Tibial nerve (tissue), 4 donors: ENCODE measurements around the gene ROMO1. TPM values are rescaled to one million over a fixed set of nuclear protein-coding genes. Genes with fewer than 3 reads are reported as not detected.
A peak's percentile ranks its signal among the peaks of the same experiment; 100 is the strongest.

Source experiments
- DNase-seq, 2 donors: peaks; one replicate each; pipeline ENCODE4 v3.0.0-alpha.2; 2019; ENCODE audit warnings: low spot score in 2 of 2
- H3K27ac ChIP-seq, 4 donors: fragments of 200-600 bp; sonication (generic) in 3 of 4; one replicate each; pipeline ENCODE4 v1.5.1; 2017 to 2019; ENCODE audit warnings: mild to moderate bottlenecking in 1 of 4
- H3K27me3 ChIP-seq, 2 donors: fragments of 200-600 bp; sonication (generic) in 1 of 2; one replicate each; pipeline versions ENCODE4 v1.5.1 to v1.6.0; 2017 to 2019
- H3K36me3 ChIP-seq, 3 donors: fragments of 200-600 bp; sonication (generic); one replicate each; pipeline ENCODE4 v1.5.1; 2018 to 2019
- H3K4me1 ChIP-seq, 4 donors: fragments of 200-600 bp; sonication (generic) in 3 of 4; one replicate each; pipeline ENCODE4 v1.5.1; 2017 to 2019
- H3K4me3 ChIP-seq, 4 donors: fragments of 200-600 bp; sonication (generic) in 3 of 4; one replicate each; pipeline ENCODE4 v1.5.1; 2017 to 2019; ENCODE audit warnings: mild to moderate bottlenecking in 1 of 4, moderate library complexity in 1 of 4
- H3K9me3 ChIP-seq, 4 donors: fragments of 200-600 bp; sonication (generic) in 3 of 4; one replicate each; pipeline ENCODE4 v1.5.1; 2017 to 2019
- CTCF ChIP-seq, 5 experiments: fragments of 200-600 bp in 3 of 5; fragments of 450-650 bp in 2 of 5; sonication (generic) in 3 of 5; IDR thresholded peaks; one replicate each; pipeline ENCODE4 v1.5.1; 2016 to 2019; ENCODE audit warnings: antibody characterized with exemption in 5 of 5, mild to moderate bottlenecking in 3 of 5, moderate library complexity in 2 of 5
- EP300 ChIP-seq, 2 donors: sonication (generic); formaldehyde crosslinking; IDR thresholded peaks; one replicate each; pipeline ENCODE4 v1.6.1; 2017; ENCODE audit warnings: antibody characterized with exemption in 2 of 2, mild to moderate bottlenecking in 1 of 2
- POLR2A ChIP-seq, 2 donors: fragments of 450-650 bp; IDR thresholded peaks; one replicate each; pipeline ENCODE4 v1.6.1; 2017; ENCODE audit warnings: antibody characterized with exemption in 2 of 2, mild to moderate bottlenecking in 2 of 2, moderate library complexity in 2 of 2
- WGBS, 2 donors: methylation state at CpG; one replicate each; pipeline ENCODE4 v1.1.5; 2018; 5-methylcytosine and 5-hydroxymethylcytosine counted together
- total RNA-seq, 4 donors: library from RNA; depleted of rRNA; stranded (reverse); fragments of >200 nt; gene quantifications; one replicate each; pipeline ENCODE4 v1.1.0, GENCODE V29; 2016

Gene ROMO1
- total RNA-seq: 100 to 1,000 TPM; 237 to 447 (median 320) TPM

DNA sequence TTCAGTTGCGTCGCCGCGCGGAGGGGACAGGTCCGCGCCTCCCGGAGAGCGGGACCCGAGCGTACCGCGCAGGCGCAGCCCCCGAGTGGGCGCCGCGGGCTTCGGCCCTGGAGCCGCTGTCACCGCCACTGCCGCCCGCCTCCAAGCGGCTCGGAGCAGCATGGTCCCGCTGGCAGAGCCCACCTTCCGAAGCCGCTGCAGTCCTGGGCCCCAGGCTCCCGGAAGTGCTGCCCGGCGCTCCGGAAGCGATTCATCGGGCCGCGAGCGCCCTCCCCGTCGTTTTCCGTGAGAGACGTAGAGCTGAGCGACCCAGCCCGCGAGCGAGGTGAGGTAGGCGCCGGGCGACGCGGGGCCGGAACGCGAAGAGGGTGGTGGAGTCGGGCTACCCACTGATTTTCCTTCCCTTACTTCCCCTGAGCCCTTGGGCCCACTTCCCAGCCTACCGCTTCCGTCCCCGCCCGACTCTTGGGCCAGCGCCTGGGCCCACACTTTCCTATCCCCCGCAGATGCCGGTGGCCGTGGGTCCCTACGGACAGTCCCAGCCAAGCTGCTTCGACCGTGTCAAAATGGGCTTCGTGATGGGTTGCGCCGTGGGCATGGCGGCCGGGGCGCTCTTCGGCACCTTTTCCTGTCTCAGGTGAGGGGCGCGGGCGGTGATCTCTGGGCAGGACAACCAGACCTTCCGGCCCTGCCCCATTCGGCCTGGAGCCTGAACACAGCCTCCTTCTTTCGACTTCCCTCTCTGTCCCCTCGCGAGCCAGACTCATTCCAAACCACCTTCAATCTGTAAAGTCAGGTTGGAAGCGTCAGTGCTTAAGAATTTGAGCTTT is at the start of gene ROMO1, which contains the start of gene NFS1:
TSS of gene ROMO1 (plus strand) at position 279 of the 830 bp plus-strand sequence. CDS start at position 507, 228 bp downstream.
TSS of gene NFS1 (minus strand) at position 226 of the 830 bp plus-strand sequence. CDS start at position 162, 64 bp downstream.
- no peaks in the 10 kb centered on the region for H3K27me3 ChIP-seq
- peaks cover 0 to 42% (median 17%) of the 10 kb centered on the region in 4 donors for H3K4me1 ChIP-seq
- 0% methylated on average over 53 to 69 of the region's 81 CpGs for WGBS, 2 donors
- peak within 1 kb of the TSS; percentile 68 to 96 (median 91) for H3K27ac ChIP-seq
- TF ChIP-seq POLR2A (IDR thresholded peaks at IDR 0.05) (peak; percentile 12 to 72), EP300 (IDR thresholded peaks at IDR 0.05) (peak; percentile 60 to 88), CTCF (IDR thresholded peaks at IDR 0.05) (peak in 2 of 5 experiments; percentile 46 to 53)
- peak; percentile 71 to 76 for DNase-seq
- H3K4me3 ChIP-seq: peak within 1 kb of the TSS; percentile 61 to 91 (median 86)
- H3K36me3 ChIP-seq: peaks cover 0 to 54% (median 0%) of the 10 kb centered on the region in 3 donors
- no peaks in the 10 kb centered on the region for H3K9me3 ChIP-seq

DNA sequence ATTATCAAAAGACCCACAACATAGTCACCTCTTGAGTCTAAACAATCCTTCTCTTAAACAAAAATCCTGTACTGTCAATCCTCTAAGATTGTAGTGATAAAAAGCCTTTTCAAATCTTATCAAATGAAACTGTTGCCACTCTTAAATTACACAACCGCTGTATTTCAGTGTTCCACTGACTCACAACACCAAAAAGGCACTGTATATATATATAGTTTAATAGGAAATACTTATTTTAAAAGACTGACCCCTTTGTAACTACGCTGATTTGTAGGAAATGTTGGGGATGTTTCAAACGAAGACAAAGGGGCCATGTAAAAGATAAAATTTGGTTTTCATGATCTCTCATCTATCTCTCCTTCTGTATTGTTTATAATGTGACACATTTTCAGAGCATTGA is 48.6 kb upstream of the ROMO1 start:
- no peak for DNase-seq
- Histone ChIP-seq H3K27ac (no peak overlapping the region), H3K27me3 (no peaks in the 10 kb centered on the region), H3K4me3 (no peak overlapping the region), H3K9me3 (no peaks in the 10 kb centered on the region), H3K4me1 (peaks cover 0 to 47% (median 7%) of the 10 kb centered on the region in 4 donors), H3K36me3 (peaks cover 0 to 31% (median 15%) of the 10 kb centered on the region in 3 donors)
- TF ChIP-seq POLR2A (IDR thresholded peaks at IDR 0.05) (no peak), CTCF (IDR thresholded peaks at IDR 0.05) (no peak), EP300 (IDR thresholded peaks at IDR 0.05) (no peak)
- WGBS, 2 donors: 61 to 70% methylated on average over 3 of the region's 3 CpGs

GRCh38 chr20:35651958-35652357 is 47.2 kb upstream of the ROMO1 start:
- Histone ChIP-seq H3K4me1 (peaks cover 0 to 60% (median 9%) of the 10 kb centered on the region in 4 donors), H3K27ac (no peak overlapping the region), H3K4me3 (no peak overlapping the region), H3K27me3 (no peaks in the 10 kb centered on the region), H3K36me3 (peaks cover 0 to 31% (median 15%) of the 10 kb centered on the region in 3 donors), H3K9me3 (no peaks in the 10 kb centered on the region)
- TF ChIP-seq CTCF (IDR thresholded peaks at IDR 0.05) (no peak), EP300 (IDR thresholded peaks at IDR 0.05) (no peak), POLR2A (IDR thresholded peaks at IDR 0.05) (no peak)
- DNase-seq: no peak

DNA sequence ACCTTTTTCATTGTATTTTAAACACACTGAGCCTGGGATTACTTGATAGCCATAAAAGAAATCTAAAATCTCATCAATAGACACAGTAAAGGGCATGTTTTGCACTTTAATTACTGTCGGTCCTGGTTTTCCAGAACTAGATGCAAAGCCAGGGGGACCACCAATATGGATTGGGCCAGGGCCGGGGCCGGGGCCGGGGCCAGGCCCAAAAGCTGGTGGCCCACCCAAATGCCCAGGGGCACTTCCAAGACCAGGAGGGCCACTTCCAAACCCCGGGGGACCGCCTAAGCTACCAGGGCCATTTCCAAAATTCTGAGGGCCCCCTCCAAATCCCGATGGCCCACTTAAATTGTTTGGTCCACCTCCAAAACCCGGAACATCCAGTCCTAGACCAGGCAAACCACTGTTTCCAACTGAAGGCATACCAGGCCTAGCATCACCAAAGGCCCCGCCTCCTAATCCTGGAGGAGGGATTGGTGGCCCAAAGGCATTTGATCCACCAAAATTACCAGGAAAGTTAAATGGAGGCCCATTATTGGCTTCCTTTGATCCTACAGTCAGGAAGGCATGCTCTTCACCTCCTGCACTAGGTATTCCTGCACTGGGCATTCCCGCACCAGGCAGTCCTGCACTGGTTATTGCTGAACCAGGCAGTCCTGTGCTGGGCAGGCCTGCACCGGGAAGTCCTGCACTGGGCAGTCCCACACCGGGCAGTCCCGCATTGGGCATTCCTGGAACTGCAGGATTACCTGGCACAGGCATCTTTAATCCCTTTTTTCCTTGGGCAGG is 46.4 kb upstream of the ROMO1 start:
- no peaks in the 10 kb centered on the region for H3K27me3 ChIP-seq
- 92 to 98% methylated on average over 11 to 13 of the region's 13 CpGs for WGBS, 2 donors
- DNase-seq: no peak
- peaks cover 0 to 69% (median 13%) of the 10 kb centered on the region in 4 donors for H3K4me1 ChIP-seq
- H3K9me3 ChIP-seq: no peaks in the 10 kb centered on the region
- H3K27ac ChIP-seq: no peak overlapping the region
- TF ChIP-seq CTCF (IDR thresholded peaks at IDR 0.05) (no peak), EP300 (IDR thresholded peaks at IDR 0.05) (no peak), POLR2A (IDR thresholded peaks at IDR 0.05) (no peak)
- H3K4me3 ChIP-seq: no peak overlapping the region
- H3K36me3 ChIP-seq: peaks cover 0 to 31% (median 15%) of the 10 kb centered on the region in 3 donors
